ENCODE results near the gene ITGA11. TPM values are rescaled to one million over a fixed set of nuclear protein-coding genes. Genes with fewer than 3 reads are reported as not detected.

ITGA11 gene
- total and polyA plus RNA-seq, 2 of the 4 experiments (the other 2 are of a cell fraction) = 4.1 to 6.6 TPM

DNA sequence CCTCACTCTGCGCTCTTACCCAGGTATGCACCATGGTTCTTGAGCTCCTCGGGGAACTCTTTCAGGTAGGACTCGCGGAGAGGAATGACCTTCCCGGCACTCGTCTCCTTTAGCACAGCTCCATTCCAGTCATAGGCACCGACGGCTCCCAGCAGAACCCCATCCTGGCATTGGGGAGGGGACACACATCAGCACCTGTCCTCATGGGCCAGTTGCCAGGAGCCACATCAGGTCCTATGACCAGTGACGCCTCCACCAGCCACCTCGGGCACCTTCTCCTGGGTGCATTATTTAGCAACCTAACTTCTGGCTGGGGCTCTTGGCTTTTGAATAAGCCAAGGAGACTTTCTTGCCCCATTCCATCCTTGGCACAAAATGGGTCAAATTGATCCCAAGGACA is 92.5 kb downstream of the ITGA11 start:
- POLR2A ChIA-PET (ENCODE audit: unreplicated experiment) = no interaction called here

More for the DNA sequence above, 92.5 kb downstream of the ITGA11 start:
- Histone ChIP-seq H2BK15ac (ENCODE audit: low read depth, low read length) (no peak overlapping the region), H3K18ac (ENCODE audit: low read depth, low read length) (no peak overlapping the region), H2AFZ (replicated peaks; ENCODE audit: low read length, poor library complexity) (no peak overlapping the region), H3K27ac (ENCODE audit: insufficient read depth, low read length) (no peak overlapping the region), H4K8ac (ENCODE audit: low read depth in 2 of 2, low read length in 2 of 2) (no peak overlapping the region), H3K27me3 (ENCODE audit: control insufficient read depth, insufficient read depth, low read length) (no peaks in the 10 kb centered on the region), H3K56ac (ENCODE audit: extremely low read depth, insufficient read depth, low read length) (no peak overlapping the region), H3K4me3 (ENCODE audit: insufficient read depth, low read depth, low read length) (no peak overlapping the region), H3K4me1 (ENCODE audit: control insufficient read depth, insufficient read depth, low read length) (peaks cover 11% of the 10 kb centered on the region), H3K4me2 (ENCODE audit: low read depth, low read length) (no peak overlapping the region), H3K9me3 (ENCODE audit: control insufficient read depth, insufficient read depth, low read length) (no peaks in the 10 kb centered on the region), H2AK9ac (replicated peaks; ENCODE audit: low read depth, low read length, poor library complexity) (no peak overlapping the region), H3K4ac (ENCODE audit: low read depth, low read length) (no peak overlapping the region), H3K9ac (ENCODE audit: low read depth, low read length) (no peak overlapping the region), H4K91ac (ENCODE audit: insufficient read depth, low read depth, low read length) (no peak overlapping the region), H4K20me1 (ENCODE audit: insufficient read depth, low read length) (no peaks in the 10 kb centered on the region), H3K79me1 (ENCODE audit: low read depth in 1 of 2, low read length in 2 of 2) (no peaks in the 10 kb centered on the region), H2AK5ac (ENCODE audit: low read depth, low read length) (no peak overlapping the region), H2BK20ac (ENCODE audit: low read depth, low read length) (no peak overlapping the region), H3K9me1 (ENCODE audit: insufficient read depth, low read length) (peaks cover 8% of the 10 kb centered on the region; the same call in 1 of the 2 replicates), H3K14ac (replicated peaks; ENCODE audit: low read depth, low read length) (no peak overlapping the region), H2BK5ac (ENCODE audit: low read depth, low read length, poor library complexity, severe bottlenecking) (no peak overlapping the region), H3K36me3 (ENCODE audit: control insufficient read depth, insufficient read depth, low read length) (peaks cover 2% of the 10 kb centered on the region; the same call in 1 of the 2 replicates), H4K5ac (ENCODE audit: low read depth, low read length) (no peak overlapping the region), H2BK120ac (ENCODE audit: low read depth, low read length) (no peak overlapping the region), H3K23ac (ENCODE audit: low read depth, low read length) (no peak overlapping the region)
- dilution Hi-C loops (cut with HindIII; ENCODE audit: low sequenced_read_pairs, unreplicated experiment) = no loop called here
- ATAC-seq (ENCODE audit: low read depth) (no peak), DNase-seq (no peak)
- no TSS peak for BruUV-seq (replicated peaks)
- 100% methylated on average over 1 of the region's 10 CpGs; no CpG with 5 or more reads in 1 of the 2 experiments for WGBS, 2 experiments (ENCODE audit: extremely low coverage in 2 of 2, insufficient read length in 1 of 2)
- CTCF ChIA-PET = no interaction called here
- TF ChIP-seq, protein P1, sequence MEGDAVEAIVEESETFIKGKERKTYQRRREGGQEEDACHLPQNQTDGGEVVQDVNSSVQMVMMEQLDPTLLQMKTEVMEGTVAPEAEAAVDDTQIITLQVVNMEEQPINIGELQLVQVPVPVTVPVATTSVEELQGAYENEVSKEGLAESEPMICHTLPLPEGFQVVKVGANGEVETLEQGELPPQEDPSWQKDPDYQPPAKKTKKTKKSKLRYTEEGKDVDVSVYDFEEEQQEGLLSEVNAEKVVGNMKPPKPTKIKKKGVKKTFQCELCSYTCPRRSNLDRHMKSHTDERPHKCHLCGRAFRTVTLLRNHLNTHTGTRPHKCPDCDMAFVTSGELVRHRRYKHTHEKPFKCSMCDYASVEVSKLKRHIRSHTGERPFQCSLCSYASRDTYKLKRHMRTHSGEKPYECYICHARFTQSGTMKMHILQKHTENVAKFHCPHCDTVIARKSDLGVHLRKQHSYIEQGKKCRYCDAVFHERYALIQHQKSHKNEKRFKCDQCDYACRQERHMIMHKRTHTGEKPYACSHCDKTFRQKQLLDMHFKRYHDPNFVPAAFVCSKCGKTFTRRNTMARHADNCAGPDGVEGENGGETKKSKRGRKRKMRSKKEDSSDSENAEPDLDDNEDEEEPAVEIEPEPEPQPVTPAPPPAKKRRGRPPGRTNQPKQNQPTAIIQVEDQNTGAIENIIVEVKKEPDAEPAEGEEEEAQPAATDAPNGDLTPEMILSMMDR (conservative IDR thresholded peaks at IDR 0.05; ENCODE audit: low read depth, low read length) = no peak
- TF ChIP-seq SMC3 (IDR thresholded peaks at IDR 0.05; ENCODE audit: low read depth, low read length) (no peak), USF2 (IDR thresholded peaks at IDR 0.05; ENCODE audit: low read depth, low read length) (no peak), MAFK (IDR thresholded peaks at IDR 0.05; ENCODE audit: low read depth, low read length) (no peak), CEBPB (IDR thresholded peaks at IDR 0.05; ENCODE audit: low read depth, low read length) (no peak)
- intact Hi-C loops (cut with micrococcal nuclease) = no loop called here
- in situ Hi-C loops (cut with MboI; ENCODE audit: low sequenced_read_pairs) = no loop called here

All from IMR-90 (cell line).